ENCODE measurements around the gene STXBP3. TPM values are rescaled to one million over a fixed set of nuclear protein-coding genes. Genes with fewer than 3 reads are reported as not detected.

STXBP3 gene
- total and polyA plus RNA-seq, 4 donors: 10.9 to 33.0 (median 23.2) TPM

- whole genome bisulfite sequencing: 93% methylated on average over 6 of the region's 6 CpGs
- Histone ChIP-seq H3K9ac (ENCODE audit: low read depth in 1 of 2, low read length in 2 of 2) (no peak overlapping the region), H3K9me3 (ENCODE audit: control insufficient read depth in 4 of 4, low read length in 3 of 4) (no peaks in the 10 kb centered on the region), H3K4me3 (ENCODE audit: low read depth in 1 of 3, low read length in 3 of 3) (no peak overlapping the region), H3K27ac (ENCODE audit: low read depth in 1 of 2, low read length in 2 of 2) (no peak overlapping the region), H3K4me1 (ENCODE audit: control insufficient read depth in 4 of 4, insufficient read depth in 4 of 4, low read length in 3 of 4) (no peaks in the 10 kb centered on the region), H3K27me3 (ENCODE audit: control insufficient read depth in 4 of 4, insufficient read depth in 4 of 4, low read length in 3 of 4) (no peaks in the 10 kb centered on the region), H3K36me3 (ENCODE audit: control insufficient read depth in 4 of 4, insufficient read depth in 3 of 4, low read depth in 1 of 4, low read length in 3 of 4) (no peaks in the 10 kb centered on the region)
- TF ChIP-seq RXRA (IDR thresholded peaks at IDR 0.05): no peak
- no peak for TF ChIP-seq SP1 (IDR thresholded peaks at IDR 0.05)
- TF ChIP-seq CTCF (IDR thresholded peaks at IDR 0.05; ENCODE audit: low read depth, low read length, missing input control): no peak
- TF ChIP-seq GABPA (IDR thresholded peaks at IDR 0.05 in 1 of 2, conservative IDR thresholded peaks at IDR 0.05 in 1 of 2): no peak
- TF ChIP-seq FOXA1 (IDR thresholded peaks at IDR 0.05): no peak
- TF ChIP-seq NR2F2 (IDR thresholded peaks at IDR 0.05): no peak
- DNase-seq (ENCODE audit: low spot score): no peak
Observed at GRCh38 chr1:108845991-108846390, 99.5 kb downstream of the STXBP3 start.

- TF ChIP-seq RXRA (IDR thresholded peaks at IDR 0.05) (no peak), YY1 (IDR thresholded peaks at IDR 0.05) (no peak), ZBTB33 (IDR thresholded peaks at IDR 0.05) (no peak), RAD21 (IDR thresholded peaks at IDR 0.05) (no peak), NR2F2 (IDR thresholded peaks at IDR 0.05) (no peak), FOXA2 (IDR thresholded peaks at IDR 0.05) (no peak), HNF4G (IDR thresholded peaks at IDR 0.05) (no peak), EGR1 (IDR thresholded peaks at IDR 0.05; ENCODE audit: low read depth in 2 of 2) (no peak), FOXA1 (IDR thresholded peaks at IDR 0.05) (no peak), REST (IDR thresholded peaks at IDR 0.05) (no peak)
- 86% methylated on average over 1 of the region's 1 CpG for WGBS
- no peak for DNase-seq (ENCODE audit: low spot score)
- Histone ChIP-seq H3K4me3 (ENCODE audit: low read depth in 1 of 3, low read length in 3 of 3) (no peak overlapping the region), H3K9ac (ENCODE audit: low read depth in 1 of 2, low read length in 2 of 2) (no peak overlapping the region), H3K9me3 (ENCODE audit: control insufficient read depth in 4 of 4, low read length in 3 of 4) (no peaks in the 10 kb centered on the region), H3K36me3 (ENCODE audit: control insufficient read depth in 4 of 4, insufficient read depth in 3 of 4, low read depth in 1 of 4, low read length in 3 of 4) (no peaks in the 10 kb centered on the region), H3K27ac (ENCODE audit: low read depth in 1 of 2, low read length in 2 of 2) (no peak overlapping the region), H3K4me1 (ENCODE audit: control insufficient read depth in 4 of 4, insufficient read depth in 4 of 4, low read length in 3 of 4) (no peaks in the 10 kb centered on the region), H3K27me3 (ENCODE audit: control insufficient read depth in 4 of 4, insufficient read depth in 4 of 4, low read length in 3 of 4) (no peaks in the 10 kb centered on the region)
Observed at GRCh38 chr1:108847494-108847893, 101.0 kb downstream of the STXBP3 start.

Measured in liver (tissue), 9 donors.